Measurements from ENCODE around the gene C11orf16. TPM values are rescaled to one million over a fixed set of nuclear protein-coding genes. Genes with fewer than 3 reads are reported as not detected.

The C11orf16 gene
- total and polyA plus RNA-seq, 4 donors, result 0.30 to 1.1 (median 0.99) TPM; not detected in 1

GRCh38 chr11:8871171-8871775 lies 61.5 kb downstream of the C11orf16 start:
- Histone ChIP-seq H3K4me3 (ENCODE audit: low read depth, low read length) (peak overlapping the region; percentile 65), H3K27ac (ENCODE audit: low read depth, low read length) (peak overlapping the region; percentile 88), H3K27me3 (ENCODE audit: control insufficient read depth, insufficient read depth, low read length) (no peaks in the 10 kb centered on the region), H3K4me1 (ENCODE audit: control insufficient read depth, insufficient read depth, low read length) (peaks cover 9% of the 10 kb centered on the region), H3K9me3 (ENCODE audit: control insufficient read depth, insufficient read depth, low read length) (no peaks in the 10 kb centered on the region), H3K36me3 (ENCODE audit: control insufficient read depth, insufficient read depth, low read length) (no peaks in the 10 kb centered on the region)
- DNase-seq (ENCODE audit: low read depth in 4 of 6, low spot score in 6 of 6), result peak; percentile 35 to 93 (median 68)
- 0% methylated on average over 3 of the region's 27 CpGs for WGBS (ENCODE audit: insufficient coverage)

GRCh38 chr11:8870411-8871170 lies 62.2 kb downstream of the C11orf16 start:
- Histone ChIP-seq H3K9me3 (ENCODE audit: control insufficient read depth, insufficient read depth, low read length) (no peaks in the 10 kb centered on the region), H3K27ac (ENCODE audit: low read depth, low read length) (peak overlapping the region; percentile 88), H3K27me3 (ENCODE audit: control insufficient read depth, insufficient read depth, low read length) (no peaks in the 10 kb centered on the region), H3K4me3 (ENCODE audit: low read depth, low read length) (peak overlapping the region; percentile 65), H3K4me1 (ENCODE audit: control insufficient read depth, insufficient read depth, low read length) (peaks cover 9% of the 10 kb centered on the region), H3K36me3 (ENCODE audit: control insufficient read depth, insufficient read depth, low read length) (no peaks in the 10 kb centered on the region)
- WGBS (ENCODE audit: insufficient coverage), result under 1% methylated on average over 81 of the region's 81 CpGs
- peak; percentile 35 to 91 (median 57) for DNase-seq (ENCODE audit: low read depth in 4 of 6, low spot score in 6 of 6)

Small RNA genes within 50 kb of the gene (small RNA-seq; reads per million reads assigned to genes)
- not detected for gene RF00019 (ENCODE audit: low replicate concordance)

Other genes starting within 250 kb of the C11orf16 start
- 10 to 100 TPM; 21.3 to 29.6 TPM for gene AKIP1, start 21.8 kb downstream of the C11orf16 start, total RNA-seq
- 10 to 100 TPM; 33.4 to 43.6 TPM for gene AKIP1, start 21.8 kb downstream of the C11orf16 start, polyA plus RNA-seq (ENCODE audit: insufficient read length in 2 of 2)
- not detected for gene ASCL3, start 10.1 kb upstream of the C11orf16 start, total RNA-seq
- gene ASCL3, start 10.1 kb upstream of the C11orf16 start, polyA plus RNA-seq (ENCODE audit: insufficient read length in 2 of 2), result under 1 TPM in 1 of 2 donors, not detected in 1; 0.26 TPM
- gene TMEM9B, start 31.5 kb upstream of the C11orf16 start, total RNA-seq, result 10 to 100 TPM; 57.2 to 74.4 TPM
- gene TMEM9B, start 31.5 kb upstream of the C11orf16 start, polyA plus RNA-seq (ENCODE audit: insufficient read length in 2 of 2), result 100 to 1,000 TPM; 117 to 134 TPM
- gene NRIP3, start 71.1 kb upstream of the C11orf16 start, total RNA-seq, result 10 to 100 TPM in 1 of 2 donors, 1 to 10 TPM in 1; 9.9 to 57.1 TPM
- gene NRIP3, start 71.1 kb upstream of the C11orf16 start, polyA plus RNA-seq (ENCODE audit: insufficient read length in 2 of 2), result 10 to 100 TPM; 27.3 to 31.5 TPM
- 10 to 100 TPM; 15.9 to 21.4 TPM for gene SCUBE2, start 158.7 kb upstream of the C11orf16 start, total RNA-seq
- 10 to 100 TPM; 23.9 to 29.4 TPM for gene SCUBE2, start 158.7 kb upstream of the C11orf16 start, polyA plus RNA-seq (ENCODE audit: insufficient read length in 2 of 2)

Data from spinal cord (tissue), 10 donors.